Fibroblast of mammary gland (primary cell): Measurements from ENCODE around the gene TCP11.

Experiments used
- DNase-seq: peaks from one replicate; pipeline ENCODE4 v3.0.0-alpha.2; 2010; ENCODE audit warnings: low read depth
- H3K4me3 ChIP-seq: 2 replicates; pipeline ENCODE4 v1.5.1; 2011; ENCODE audit warnings: low read depth, mild to moderate bottlenecking, low read length, moderate library complexity; ENCODE audit not compliant: control insufficient read depth
- TF ChIP-seq, protein P1 (sequence below): conservative IDR thresholded peaks from 2 replicates; pipeline ENCODE4 v1.5.1; 2011; ENCODE audit warnings: low read depth, low read length, inconsistent platforms; ENCODE audit not compliant: control insufficient read depth, insufficient read depth

The TCP11 gene

DNA sequence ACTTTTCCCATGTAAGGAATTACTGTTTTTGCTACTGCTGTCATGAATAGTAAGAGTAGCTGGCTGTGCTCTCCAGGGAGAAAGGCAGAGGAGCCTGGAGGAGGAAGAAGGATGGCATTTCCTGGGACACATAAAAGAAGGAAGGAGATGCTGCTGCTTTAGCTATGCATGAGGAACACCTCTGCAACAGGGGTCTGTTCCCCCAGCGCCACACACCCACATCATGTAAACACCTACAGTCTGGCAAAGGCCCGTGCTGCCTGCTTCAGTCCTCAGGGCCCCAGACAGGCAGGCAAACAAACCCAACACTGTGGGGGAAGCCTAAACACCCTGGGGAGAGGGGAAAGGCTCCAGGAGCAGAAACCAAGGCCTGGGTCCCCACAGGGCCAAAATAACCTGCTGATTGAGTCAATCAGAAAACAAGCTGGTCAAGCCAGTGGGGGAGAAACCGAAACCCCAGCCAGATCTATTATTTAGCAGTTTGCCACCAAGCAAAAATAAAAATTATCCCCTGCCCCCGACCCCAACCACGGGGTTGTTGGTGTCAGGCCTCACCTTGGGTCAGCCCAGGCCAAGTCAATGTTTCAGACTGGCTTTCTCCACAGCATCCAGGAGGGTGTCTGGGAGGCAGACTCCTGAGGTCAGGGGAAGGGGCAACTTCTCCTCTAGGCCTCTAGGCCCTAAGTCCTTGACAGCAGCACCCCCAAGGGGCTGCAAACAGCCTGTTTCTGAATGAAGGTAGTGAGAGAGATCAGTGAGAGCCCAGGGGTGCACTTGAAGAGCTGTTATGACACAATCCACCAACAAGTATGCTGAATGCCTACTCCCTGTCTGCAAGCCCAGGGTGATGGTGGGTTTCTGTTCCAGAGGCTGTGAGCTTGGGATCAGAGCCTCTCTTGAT lies 38.0 kb upstream of the TCP11 start:
- TF ChIP-seq, protein P1, sequence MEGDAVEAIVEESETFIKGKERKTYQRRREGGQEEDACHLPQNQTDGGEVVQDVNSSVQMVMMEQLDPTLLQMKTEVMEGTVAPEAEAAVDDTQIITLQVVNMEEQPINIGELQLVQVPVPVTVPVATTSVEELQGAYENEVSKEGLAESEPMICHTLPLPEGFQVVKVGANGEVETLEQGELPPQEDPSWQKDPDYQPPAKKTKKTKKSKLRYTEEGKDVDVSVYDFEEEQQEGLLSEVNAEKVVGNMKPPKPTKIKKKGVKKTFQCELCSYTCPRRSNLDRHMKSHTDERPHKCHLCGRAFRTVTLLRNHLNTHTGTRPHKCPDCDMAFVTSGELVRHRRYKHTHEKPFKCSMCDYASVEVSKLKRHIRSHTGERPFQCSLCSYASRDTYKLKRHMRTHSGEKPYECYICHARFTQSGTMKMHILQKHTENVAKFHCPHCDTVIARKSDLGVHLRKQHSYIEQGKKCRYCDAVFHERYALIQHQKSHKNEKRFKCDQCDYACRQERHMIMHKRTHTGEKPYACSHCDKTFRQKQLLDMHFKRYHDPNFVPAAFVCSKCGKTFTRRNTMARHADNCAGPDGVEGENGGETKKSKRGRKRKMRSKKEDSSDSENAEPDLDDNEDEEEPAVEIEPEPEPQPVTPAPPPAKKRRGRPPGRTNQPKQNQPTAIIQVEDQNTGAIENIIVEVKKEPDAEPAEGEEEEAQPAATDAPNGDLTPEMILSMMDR: no peak
- H3K4me3 ChIP-seq: no peak overlapping the region
- DNase-seq: no peak

DNA sequence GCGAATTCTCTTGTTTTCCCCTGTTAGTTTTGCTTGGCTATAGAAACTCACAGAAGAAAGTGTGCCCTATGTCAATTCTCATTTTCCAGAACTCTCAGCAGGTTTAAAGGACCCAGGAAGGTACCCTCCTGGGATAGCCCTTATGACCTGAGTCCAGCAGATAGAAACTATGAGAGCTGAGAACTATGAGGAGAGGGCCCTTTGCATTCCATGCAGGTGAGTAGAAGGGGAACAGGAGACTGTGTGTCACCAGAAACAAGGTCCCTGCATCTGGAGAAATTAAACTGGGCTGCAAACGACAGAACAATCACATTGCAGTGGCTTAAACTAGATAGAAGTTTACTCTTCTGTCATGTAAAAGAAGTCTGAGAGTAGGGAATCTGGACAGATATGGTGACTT lies 36.9 kb upstream of the TCP11 start:
- no peak for DNase-seq
- TF ChIP-seq, protein P1: no peak

DNA sequence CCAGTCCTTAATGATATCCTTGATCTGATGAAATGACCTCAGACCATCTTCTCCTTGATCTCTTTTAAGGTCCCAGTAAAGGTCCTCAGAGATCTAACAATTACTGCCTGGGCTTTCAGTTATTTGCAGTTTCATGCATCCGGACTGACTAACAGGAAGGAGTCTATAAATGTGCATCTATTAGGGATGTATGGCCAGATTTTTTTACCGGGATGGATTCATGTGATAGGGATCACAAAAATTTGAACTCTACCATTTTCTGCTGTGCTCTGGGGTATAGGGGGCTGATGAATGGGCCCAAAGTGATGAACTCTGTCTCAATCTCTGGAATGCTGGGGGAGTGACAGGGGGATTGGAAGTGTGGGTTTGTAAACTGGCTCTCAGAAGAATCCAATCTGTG lies 36.5 kb upstream of the TCP11 start:
- TF ChIP-seq, protein P1: no peak
- no peak for DNase-seq
- H3K4me3 ChIP-seq: no peak overlapping the region

More for the DNA sequence above, 36.9 kb upstream of the TCP11 start:
- H3K4me3 ChIP-seq: no peak overlapping the region

DNA sequence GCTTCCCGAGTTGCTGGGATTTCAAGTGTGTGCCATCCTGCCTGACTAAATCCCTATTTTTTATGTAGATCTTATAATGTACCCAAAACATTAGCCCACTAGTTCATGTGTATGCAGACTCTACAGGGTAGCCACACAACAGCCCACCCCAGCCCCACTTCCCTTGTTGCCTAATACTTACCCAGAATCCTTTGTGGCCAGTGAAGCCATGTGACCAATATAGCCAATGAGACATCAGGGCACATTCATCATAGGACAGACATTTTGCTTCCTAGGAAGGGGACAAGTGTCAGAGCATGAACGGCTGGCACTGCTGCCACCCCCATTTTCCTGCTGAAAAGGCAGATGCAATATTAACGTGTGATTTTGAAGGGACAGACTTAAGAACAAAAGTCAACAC lies 36.0 kb upstream of the TCP11 start:
- TF ChIP-seq, protein P1: no peak
- DNase-seq: no peak
- no peak overlapping the region for H3K4me3 ChIP-seq

DNA sequence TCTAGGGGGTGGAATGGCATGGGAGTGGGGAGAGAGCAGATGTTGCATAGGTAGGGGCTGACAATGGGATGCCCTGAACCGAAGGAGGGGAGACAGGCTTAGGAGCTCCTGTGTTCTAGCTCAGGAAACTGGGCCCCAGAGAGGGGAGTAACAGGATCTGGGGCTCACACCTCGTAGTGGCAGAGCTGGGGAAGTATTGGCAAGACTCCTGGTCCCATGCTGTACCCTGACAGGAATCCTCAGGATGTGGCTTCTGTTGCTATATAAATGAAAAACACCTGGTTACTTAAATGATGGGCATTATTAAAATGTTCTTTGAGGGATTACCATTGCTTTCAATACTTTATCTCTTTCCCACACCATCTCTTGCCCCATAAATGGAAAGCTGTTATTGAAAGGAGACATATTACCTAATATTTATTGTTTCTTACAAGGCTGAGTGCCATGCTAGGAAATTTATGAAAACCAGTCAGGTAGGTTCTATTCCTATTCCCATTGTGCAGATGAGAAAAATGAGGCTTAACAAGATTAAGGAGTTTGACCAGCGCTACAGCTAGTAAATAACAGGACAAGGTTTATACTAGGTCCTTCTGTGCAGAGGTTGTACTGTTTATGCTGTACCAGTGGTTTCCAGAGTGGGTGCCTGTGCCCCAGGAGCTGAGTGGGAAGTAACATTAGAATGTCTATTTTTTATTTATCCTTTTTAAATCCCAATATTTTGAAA lies 35.3 kb upstream of the TCP11 start:
- TF ChIP-seq, protein P1: no peak
- DNase-seq: no peak

DNA sequence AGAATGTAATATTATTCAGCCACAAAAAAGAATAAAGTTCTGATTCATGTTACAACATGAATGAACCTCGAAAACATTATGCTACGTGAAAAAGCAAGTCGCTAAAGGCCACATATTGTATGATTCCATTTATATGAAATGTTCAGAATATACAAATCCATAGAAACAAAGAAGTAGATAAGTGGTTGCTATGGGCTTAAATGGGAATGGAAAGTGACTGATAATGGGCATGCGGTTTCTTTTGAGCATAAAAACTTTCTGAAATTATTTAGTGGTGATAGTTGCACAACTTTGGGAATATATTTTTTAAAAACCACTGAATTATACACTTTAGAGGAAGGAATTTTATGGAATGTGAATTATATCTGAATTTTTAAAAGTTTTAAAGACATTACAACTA lies 33.4 kb upstream of the TCP11 start:
- no peak for DNase-seq
- H3K4me3 ChIP-seq: no peak overlapping the region
- TF ChIP-seq, protein P1: no peak

More for the DNA sequence above, 35.3 kb upstream of the TCP11 start:
- H3K4me3 ChIP-seq: no peak overlapping the region
